ENCODE measurements around the gene TDRD5. TPM values are rescaled to one million over a fixed set of nuclear protein-coding genes. Genes with fewer than 3 reads are reported as not detected.

Gene TDRD5, protein sequence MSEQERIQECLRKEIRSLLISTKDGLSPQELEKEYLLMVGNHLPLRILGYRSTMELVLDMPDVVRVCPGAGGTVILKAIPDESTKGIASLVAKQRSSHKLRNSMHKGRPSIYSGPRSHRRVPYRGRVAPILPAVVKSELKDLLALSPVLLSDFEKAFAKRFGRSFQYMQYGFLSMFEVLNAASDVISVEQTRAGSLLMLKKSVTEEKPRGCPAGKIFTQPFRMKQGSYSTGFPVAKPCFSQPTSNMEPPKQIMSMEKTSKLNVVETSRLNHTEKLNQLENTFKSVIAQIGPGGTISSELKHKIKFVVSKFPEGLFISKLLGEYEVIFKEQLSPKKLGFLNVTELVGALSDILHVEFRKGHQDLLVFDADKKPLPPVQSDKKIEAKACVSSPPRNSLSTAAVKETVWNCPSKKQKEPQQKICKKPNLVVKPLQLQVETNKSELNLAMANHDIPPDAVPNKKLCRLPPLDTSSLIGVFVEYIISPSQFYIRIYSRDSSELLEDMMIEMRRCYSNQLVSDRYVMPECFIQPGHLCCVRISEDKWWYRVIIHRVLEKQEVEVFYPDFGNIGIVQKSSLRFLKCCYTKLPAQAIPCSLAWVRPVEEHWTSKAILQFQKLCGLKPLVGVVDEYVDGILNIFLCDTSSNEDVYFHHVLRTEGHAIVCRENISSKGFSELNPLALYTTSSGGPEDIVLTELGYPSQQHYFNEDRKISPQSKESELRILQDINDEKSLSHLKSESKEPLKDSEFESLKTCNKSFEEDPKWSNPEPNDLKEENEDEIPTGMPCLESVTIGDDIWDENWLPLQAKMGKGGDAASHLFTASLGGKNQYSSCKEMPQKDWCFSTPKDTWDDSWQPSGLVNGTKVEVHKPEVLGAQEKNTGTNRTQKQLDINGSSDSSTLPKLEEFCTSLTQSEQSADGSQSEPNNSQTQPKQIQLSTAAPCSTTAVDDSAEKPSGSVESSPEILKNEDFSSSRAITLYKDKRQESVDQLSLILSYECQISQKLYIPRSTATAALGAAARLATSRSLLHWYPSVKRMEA
- total RNA-seq = 1 to 10 TPM in 1 of 2 donors, under 1 TPM in 1; 0.80 to 2.4 TPM

- Histone ChIP-seq H3K36me3 (no peaks in the 10 kb centered on the region), H3K4me3 (peak within 1 kb of the TSS; percentile 32), H3K9ac (ENCODE audit: low read depth in 2 of 2, low read length in 2 of 2) (peak within 1 kb of the TSS in 1 of 2 donors; percentile 48), H3K4me1 (no peaks in the 10 kb centered on the region), H3K27me3 (no peaks in the 10 kb centered on the region), H3K9me3 (no peaks in the 10 kb centered on the region), H3K27ac (no peak within 1 kb of the TSS)
- intact Hi-C loops (cut with DNase I) = no loop called here
- peak; percentile 76 for DNase-seq
- TF ChIP-seq, protein P1, sequence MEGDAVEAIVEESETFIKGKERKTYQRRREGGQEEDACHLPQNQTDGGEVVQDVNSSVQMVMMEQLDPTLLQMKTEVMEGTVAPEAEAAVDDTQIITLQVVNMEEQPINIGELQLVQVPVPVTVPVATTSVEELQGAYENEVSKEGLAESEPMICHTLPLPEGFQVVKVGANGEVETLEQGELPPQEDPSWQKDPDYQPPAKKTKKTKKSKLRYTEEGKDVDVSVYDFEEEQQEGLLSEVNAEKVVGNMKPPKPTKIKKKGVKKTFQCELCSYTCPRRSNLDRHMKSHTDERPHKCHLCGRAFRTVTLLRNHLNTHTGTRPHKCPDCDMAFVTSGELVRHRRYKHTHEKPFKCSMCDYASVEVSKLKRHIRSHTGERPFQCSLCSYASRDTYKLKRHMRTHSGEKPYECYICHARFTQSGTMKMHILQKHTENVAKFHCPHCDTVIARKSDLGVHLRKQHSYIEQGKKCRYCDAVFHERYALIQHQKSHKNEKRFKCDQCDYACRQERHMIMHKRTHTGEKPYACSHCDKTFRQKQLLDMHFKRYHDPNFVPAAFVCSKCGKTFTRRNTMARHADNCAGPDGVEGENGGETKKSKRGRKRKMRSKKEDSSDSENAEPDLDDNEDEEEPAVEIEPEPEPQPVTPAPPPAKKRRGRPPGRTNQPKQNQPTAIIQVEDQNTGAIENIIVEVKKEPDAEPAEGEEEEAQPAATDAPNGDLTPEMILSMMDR (IDR thresholded peaks at IDR 0.05) = no peak
Measured at GRCh38 chr1:179591592-179592580, at the start of gene TDRD5. Gene TDRD5 (plus strand): TSS chr1:179591832. CDS start chr1:179592616, 784 bp downstream.

- Histone ChIP-seq H3K4me3 (no peak overlapping the region), H3K27me3 (no peaks in the 10 kb centered on the region), H3K36me3 (no peaks in the 10 kb centered on the region), H3K9ac (ENCODE audit: low read depth in 2 of 2, low read length in 2 of 2) (no peak overlapping the region), H3K9me3 (no peaks in the 10 kb centered on the region), H3K4me1 (no peaks in the 10 kb centered on the region), H3K27ac (no peak overlapping the region)
- intact Hi-C loops (cut with DNase I) = no loop called here
- DNase-seq = no peak
- TF ChIP-seq, protein P1 (IDR thresholded peaks at IDR 0.05) = no peak
Measured at GRCh38 chr1:179545321-179545720, 46.3 kb upstream of the TDRD5 start.

- H3K9ac ChIP-seq (ENCODE audit: low read depth in 2 of 2, low read length in 2 of 2) = no peak overlapping the region
- DNase-seq = no peak
- H3K27me3 ChIP-seq = no peaks in the 10 kb centered on the region
Measured at GRCh38 chr1:179547021-179547535, 44.6 kb upstream of the TDRD5 start.

GRCh38 chr1:179548666-179549367 is 42.8 kb upstream of the TDRD5 start:
- Histone ChIP-seq H3K27me3 (no peaks in the 10 kb centered on the region), H3K27ac (no peak overlapping the region), H3K9ac (ENCODE audit: low read depth in 2 of 2, low read length in 2 of 2) (no peak overlapping the region), H3K9me3 (no peaks in the 10 kb centered on the region), H3K4me1 (no peaks in the 10 kb centered on the region), H3K36me3 (no peaks in the 10 kb centered on the region), H3K4me3 (no peak overlapping the region)
- intact Hi-C loops (cut with DNase I) = no loop called here
- TF ChIP-seq, protein P1 (IDR thresholded peaks at IDR 0.05) = no peak
- DNase-seq = no peak

More at GRCh38 chr1:179547021-179547535, 44.6 kb upstream of the TDRD5 start:
- TF ChIP-seq, protein P1 (IDR thresholded peaks at IDR 0.05) = no peak
- H3K4me1 ChIP-seq = no peaks in the 10 kb centered on the region
- H3K36me3 ChIP-seq = no peaks in the 10 kb centered on the region
- no peak overlapping the region for H3K27ac ChIP-seq
- H3K9me3 ChIP-seq = no peaks in the 10 kb centered on the region
- H3K4me3 ChIP-seq = no peak overlapping the region
- intact Hi-C loops (cut with DNase I) = no loop called here
